PC-3 (cell line): ENCODE results near the gene PM20D1.

Experiments used
- CTCF ChIP-seq: fragments of 300-600 bp; sonication (generic); conservative IDR thresholded peaks from 2 replicates; pipeline ENCODE4 v1.5.1; 2017; ENCODE audit warnings: antibody characterized with exemption, low read depth, mild to moderate bottlenecking, low read length
- EZH2 ChIP-seq: fragments of 300-600 bp; sonication (generic); IDR thresholded peaks from one replicate; pipeline ENCODE4 v1.6.1; 2017; ENCODE audit warnings: antibody characterized with exemption, mild to moderate bottlenecking, low read length; ENCODE audit not compliant: unreplicated experiment
- EZH2phosphoT487 ChIP-seq: fragments of 300-600 bp; sonication (generic); IDR thresholded peaks from 2 replicates; pipeline ENCODE4 v1.6.1; 2018; ENCODE audit warnings: mild to moderate bottlenecking, antibody characterized with exemption, low read length, borderline replicate concordance

GRCh38 chr1:205800427-205800826, 49.5 kb downstream of the PM20D1 start:
- TF ChIP-seq CTCF (no peak), EZH2 (no peak), EZH2phosphoT487 (no peak)
